Muscle layer of colon (tissue), 2 donors: Measurements from ENCODE around the gene METTL2B.
"Not testable (repeated sequence)": the region's sequence is repeated elsewhere in the genome, so short reads cannot be mapped to it uniquely, and the experiment has no call there.

Source experiments
- H3K27ac ChIP-seq: one replicate; pipeline ENCODE4 v1.7.0; 2013; ENCODE audit warnings: low read depth, mild to moderate bottlenecking, low read length, moderate library complexity
- H3K27me3 ChIP-seq, 2 donors: one replicate each; pipeline ENCODE4 v1.7.0; 2013; ENCODE audit warnings: low read length in 2 of 2, mild to moderate bottlenecking in 2 of 2; ENCODE audit not compliant: insufficient read depth in 2 of 2, control insufficient read depth in 1 of 2
- H3K36me3 ChIP-seq: one replicate; pipeline ENCODE4 v1.7.0; 2013; ENCODE audit warnings: mild to moderate bottlenecking, low read length; ENCODE audit not compliant: insufficient read depth
- H3K4me1 ChIP-seq: one replicate; pipeline ENCODE4 v1.7.0; 2013; ENCODE audit warnings: mild to moderate bottlenecking, low read length; ENCODE audit not compliant: insufficient read depth
- H3K4me3 ChIP-seq, 2 donors: one replicate each; pipeline ENCODE4 v1.7.0; 2013; ENCODE audit warnings: low read length in 2 of 2, low read depth in 1 of 2, mild to moderate bottlenecking in 1 of 2, moderate library complexity in 1 of 2
- H3K9ac ChIP-seq: one replicate; pipeline ENCODE4 v1.7.0; 2013; ENCODE audit warnings: low read length
- H3K9me3 ChIP-seq: one replicate; pipeline ENCODE4 v1.7.0; 2013; ENCODE audit warnings: mild to moderate bottlenecking, low read length
- donor health status: abdominal sarcoma.
- donor health status: Adenocarcinoma of cecum.

Gene METTL2B, protein sequence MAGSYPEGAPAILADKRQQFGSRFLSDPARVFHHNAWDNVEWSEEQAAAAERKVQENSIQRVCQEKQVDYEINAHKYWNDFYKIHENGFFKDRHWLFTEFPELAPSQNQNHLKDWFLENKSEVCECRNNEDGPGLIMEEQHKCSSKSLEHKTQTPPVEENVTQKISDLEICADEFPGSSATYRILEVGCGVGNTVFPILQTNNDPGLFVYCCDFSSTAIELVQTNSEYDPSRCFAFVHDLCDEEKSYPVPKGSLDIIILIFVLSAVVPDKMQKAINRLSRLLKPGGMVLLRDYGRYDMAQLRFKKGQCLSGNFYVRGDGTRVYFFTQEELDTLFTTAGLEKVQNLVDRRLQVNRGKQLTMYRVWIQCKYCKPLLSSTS

DNA sequence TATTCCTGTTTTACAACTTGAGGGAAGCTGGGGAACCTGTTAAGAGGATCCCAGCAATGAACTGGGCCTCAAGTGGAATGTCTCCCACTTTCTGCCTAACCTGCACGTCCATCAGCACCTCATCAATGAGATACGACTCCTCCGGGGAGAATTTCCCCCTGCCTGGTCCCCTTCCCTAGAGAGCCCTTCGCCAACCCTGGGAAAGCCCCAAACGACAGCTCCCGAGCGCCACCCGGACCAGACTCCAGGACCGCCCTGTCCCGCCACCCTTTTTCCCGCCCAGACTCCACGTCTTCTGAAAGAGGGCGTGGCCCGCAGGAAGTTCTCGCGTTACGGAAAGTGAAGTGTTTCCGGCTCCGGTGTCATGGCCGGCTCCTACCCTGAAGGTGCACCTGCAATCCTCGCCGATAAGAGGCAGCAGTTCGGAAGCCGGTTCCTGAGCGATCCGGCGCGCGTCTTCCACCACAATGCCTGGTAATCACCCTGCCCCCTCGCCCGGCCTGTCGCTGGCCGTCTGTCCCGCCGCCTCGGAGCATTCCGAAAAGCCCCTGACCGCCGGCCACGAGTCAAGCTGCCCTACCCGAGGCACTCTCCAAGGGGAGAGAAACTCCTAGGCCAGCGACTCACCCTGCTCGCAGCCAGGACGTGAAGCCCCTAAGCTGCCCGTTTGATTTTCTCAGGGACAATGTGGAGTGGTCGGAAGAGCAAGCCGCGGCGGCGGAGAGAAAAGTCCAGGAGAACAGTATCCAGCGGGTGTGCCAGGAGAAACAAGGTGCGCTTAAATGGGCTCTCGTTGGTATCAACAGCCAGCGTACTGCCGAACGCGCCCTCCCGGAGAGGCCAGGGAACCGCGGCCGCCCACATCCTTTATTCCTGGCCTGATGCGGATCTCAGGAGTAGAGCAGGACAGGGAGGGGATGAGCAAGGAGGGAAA lies at the start of gene METTL2B:
Gene METTL2B, plus strand, starts transcription at position 347 of the 934 bp plus-strand sequence. Its CDS starts 18 bp downstream, at position 365.
- Histone ChIP-seq H3K27ac (peak within 1 kb of the TSS; percentile 61), H3K4me3 (peak within 1 kb of the TSS; percentile 66 to 68), H3K9ac (peak within 1 kb of the TSS; percentile 27)
- not testable (repeated sequence) for H3K9me3 ChIP-seq, H3K4me1 ChIP-seq, H3K36me3 ChIP-seq, H3K27me3 ChIP-seq

DNA sequence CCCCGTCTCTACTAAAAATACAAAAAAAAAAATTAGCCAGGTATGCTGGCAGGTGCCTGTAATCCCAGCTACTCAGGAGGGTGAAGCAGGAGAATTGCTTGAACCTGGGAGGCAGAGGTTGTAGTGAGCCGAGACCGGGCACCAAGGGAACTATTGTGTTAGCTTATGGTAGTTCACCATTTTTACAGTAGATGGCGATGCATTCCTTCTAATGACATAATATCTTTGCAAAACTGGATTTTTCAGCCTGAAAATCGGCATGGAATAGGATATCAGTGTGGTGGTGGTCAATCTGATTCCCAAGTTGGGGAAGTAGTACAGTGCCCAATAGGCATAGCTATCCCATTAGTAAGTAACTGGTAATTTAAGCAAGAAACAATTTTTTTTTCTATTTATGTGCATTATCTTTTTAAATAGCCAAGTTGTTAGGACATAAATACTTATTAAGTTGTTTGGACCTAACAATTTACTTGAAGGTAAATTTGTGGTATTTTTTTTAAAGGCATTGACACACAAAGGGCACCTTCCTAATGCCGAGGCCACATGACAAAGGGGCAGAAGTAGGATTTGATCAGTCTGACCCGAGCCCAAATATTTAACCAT lies 49.2 kb upstream of the METTL2B start:
- H3K27me3 ChIP-seq: no peaks in the 10 kb centered on the region
- no peaks in the 10 kb centered on the region for H3K9me3 ChIP-seq
- no peak overlapping the region for H3K4me3 ChIP-seq
- no peaks in the 10 kb centered on the region for H3K36me3 ChIP-seq
- H3K9ac ChIP-seq: no peak overlapping the region
- H3K27ac ChIP-seq: no peak overlapping the region
- H3K4me1 ChIP-seq: peaks cover 11% of the 10 kb centered on the region

DNA sequence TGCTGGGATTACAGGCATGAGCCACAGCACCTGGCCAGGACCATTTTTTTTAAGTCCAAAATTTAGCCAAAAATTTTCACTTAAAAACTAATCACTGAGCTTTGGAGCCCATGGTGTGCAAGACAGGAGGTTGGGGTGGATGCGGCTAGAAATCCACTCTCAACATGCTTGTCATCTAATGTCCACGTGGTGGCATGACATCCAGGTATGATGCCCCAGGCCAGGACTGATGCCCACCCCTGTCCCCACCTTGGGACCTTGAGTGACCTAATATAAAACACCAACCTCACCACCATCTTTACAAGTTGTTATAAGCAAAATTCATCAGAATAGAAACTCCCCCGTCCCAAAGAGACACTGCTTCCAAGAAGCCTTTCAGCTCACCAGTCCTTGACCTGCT lies 46.3 kb upstream of the METTL2B start:
- no peak overlapping the region for H3K4me3 ChIP-seq
- H3K27me3 ChIP-seq: no peaks in the 10 kb centered on the region
- no peak overlapping the region for H3K9ac ChIP-seq
- H3K4me1 ChIP-seq: peaks cover 4% of the 10 kb centered on the region
- H3K36me3 ChIP-seq: no peaks in the 10 kb centered on the region
- H3K27ac ChIP-seq: no peak overlapping the region
- H3K9me3 ChIP-seq: no peaks in the 10 kb centered on the region

DNA sequence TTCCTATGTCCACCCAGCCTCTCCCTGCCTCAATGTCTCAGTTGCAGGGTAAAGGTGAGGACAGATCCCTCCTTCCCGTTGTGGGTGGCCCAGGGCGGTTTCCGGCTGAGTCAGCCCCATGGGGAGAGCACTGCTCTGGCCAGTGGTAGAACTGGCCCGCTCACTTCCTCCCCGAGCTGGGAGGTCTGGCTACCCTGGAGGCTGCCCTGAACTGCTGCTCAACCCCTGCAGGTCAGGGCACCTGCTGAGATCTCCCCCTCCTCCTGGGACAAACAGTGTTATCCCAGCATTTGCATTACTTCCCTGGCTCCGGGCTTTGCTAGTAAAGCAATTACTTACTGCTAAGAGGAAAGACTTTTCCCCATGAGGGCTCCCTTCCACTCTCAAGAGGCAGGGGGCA lies 45.3 kb upstream of the METTL2B start:
- H3K27ac ChIP-seq: no peak overlapping the region
- no peak overlapping the region for H3K9ac ChIP-seq
- H3K9me3 ChIP-seq: no peaks in the 10 kb centered on the region
- no peaks in the 10 kb centered on the region for H3K36me3 ChIP-seq
- H3K4me3 ChIP-seq: no peak overlapping the region
- H3K4me1 ChIP-seq: peaks cover 3% of the 10 kb centered on the region
- H3K27me3 ChIP-seq: no peaks in the 10 kb centered on the region

DNA sequence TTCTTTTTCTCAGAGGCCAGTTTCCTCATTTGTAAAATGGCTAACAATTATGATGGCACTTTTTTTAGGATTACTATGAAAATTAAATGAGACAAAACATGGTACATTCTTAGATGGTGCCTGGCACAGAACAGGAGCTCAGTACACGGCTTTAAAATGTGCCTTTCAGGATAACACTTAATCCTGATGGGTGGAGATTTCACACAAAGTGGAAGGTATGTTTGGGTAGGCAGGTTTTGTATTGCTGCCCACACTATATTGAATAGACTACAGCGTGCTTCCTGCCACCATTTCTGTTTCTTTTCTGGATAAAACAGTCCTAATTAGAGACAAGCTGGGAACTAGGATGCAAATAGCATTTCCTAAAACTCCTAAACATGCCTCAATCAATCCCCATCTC lies 44.8 kb upstream of the METTL2B start:
- H3K27me3 ChIP-seq: no peaks in the 10 kb centered on the region
- no peak overlapping the region for H3K9ac ChIP-seq
- H3K9me3 ChIP-seq: no peaks in the 10 kb centered on the region
- no peak overlapping the region for H3K4me3 ChIP-seq
- no peak overlapping the region for H3K27ac ChIP-seq
- H3K36me3 ChIP-seq: no peaks in the 10 kb centered on the region
- peaks cover 3% of the 10 kb centered on the region for H3K4me1 ChIP-seq

DNA sequence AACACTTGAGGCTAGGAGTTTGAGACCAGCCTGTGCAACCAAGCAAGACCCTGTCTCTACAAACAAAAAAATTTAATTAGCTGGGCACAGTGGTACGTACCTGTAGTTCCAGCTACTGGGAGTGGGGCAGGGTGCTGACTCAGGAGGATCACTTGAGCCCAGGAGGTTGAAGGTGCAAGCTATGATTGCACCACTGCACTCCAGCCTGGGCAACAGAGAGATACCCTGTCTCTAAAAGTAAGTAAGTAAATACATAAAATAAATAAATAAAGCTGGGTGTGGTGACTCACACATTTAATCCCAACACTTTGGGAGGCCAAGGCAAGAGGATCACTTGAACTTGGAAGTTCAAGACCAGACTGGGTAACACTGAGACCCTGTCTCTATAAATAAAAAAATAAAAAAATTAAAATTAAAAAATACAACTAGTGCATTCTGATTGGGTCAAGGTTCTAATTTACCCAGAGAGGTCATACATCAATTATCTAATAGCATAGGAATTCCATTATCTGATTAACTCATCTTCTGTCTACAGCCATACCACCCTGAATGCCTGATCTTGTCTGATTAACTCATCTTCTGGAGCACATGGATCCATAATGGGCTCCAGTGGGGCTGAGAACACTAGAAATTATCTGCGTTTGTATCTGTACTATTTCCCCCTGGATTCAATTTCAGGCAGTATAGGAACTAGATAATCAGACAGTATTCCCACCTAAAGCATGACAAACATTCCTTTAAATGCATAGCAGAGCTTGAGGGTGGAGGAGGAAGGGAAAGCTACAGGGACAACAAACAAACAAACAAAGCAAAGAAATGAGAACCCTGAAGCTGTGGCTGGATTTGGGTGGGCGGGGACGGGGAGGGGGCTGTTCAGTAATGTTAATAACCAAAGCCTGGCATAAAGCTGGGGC lies 41.9 kb upstream of the METTL2B start:
- no peaks in the 10 kb centered on the region for H3K36me3 ChIP-seq

DNA sequence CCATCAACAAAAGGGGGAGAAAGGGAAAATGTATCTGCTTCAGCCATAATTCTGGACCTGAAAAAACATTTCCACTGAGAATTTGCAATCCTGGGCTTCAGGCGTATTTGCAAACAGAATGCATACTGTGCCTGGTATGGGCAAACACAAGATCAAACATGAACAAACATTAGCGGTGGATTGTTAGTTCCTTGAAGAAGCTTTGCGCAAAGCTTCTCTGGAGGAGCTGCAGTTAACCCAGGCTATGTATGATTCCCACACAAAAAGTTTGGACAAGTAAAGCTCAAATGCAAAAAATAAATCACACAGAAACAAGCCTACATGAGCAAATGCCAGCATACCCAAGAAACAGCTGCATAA lies 41.2 kb upstream of the METTL2B start:
- Histone ChIP-seq H3K27me3 (no peaks in the 10 kb centered on the region), H3K9me3 (no peaks in the 10 kb centered on the region), H3K36me3 (no peaks in the 10 kb centered on the region), H3K4me1 (no peaks in the 10 kb centered on the region), H3K4me3 (no peak overlapping the region), H3K9ac (no peak overlapping the region), H3K27ac (no peak overlapping the region)

More for the DNA sequence above, 41.9 kb upstream of the METTL2B start:
- H3K4me1 ChIP-seq: no peaks in the 10 kb centered on the region
- no peak overlapping the region for H3K4me3 ChIP-seq
- no peak overlapping the region for H3K27ac ChIP-seq
- no peak overlapping the region for H3K9ac ChIP-seq
- H3K27me3 ChIP-seq: no peaks in the 10 kb centered on the region
- H3K9me3 ChIP-seq: no peaks in the 10 kb centered on the region

DNA sequence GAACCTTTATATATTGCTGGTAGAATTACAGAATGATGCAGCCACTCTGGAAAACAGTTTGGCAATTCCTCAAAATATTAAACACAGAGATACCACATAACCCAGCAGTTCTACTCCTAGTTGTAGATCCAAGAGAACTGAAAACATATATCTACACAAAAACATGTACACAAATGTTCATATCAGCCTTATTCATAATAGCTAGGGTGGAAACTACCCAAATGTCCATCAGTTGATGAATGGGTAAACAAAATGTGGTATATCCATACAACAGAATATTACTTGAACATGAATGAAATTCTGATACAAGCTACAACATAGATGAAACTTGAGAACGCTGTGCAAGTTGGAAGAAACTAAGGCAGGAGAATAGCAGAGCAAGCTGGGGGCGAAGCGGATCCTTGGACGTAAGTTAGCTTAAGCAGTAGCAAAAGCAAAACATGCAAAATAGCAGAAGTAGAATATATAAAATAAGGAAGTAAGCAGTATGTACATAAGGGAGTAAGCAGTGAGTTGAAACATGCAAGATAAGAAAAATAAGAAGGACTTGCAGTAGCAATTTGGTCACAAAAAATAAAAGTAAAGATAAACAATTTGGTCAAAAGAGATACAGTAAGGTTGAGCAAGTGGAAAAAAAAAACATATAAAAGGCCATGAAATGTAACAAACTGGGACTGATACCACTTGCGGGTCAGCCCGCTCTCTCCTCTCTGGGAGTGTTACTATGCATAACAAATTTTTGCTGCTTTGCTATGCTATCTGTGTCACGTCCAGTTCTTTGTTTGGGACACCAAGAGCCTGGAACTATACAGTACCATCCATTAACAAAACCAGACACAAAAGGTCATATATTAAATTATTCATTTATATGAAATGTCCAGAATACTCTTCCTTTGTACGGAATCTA lies 38.9 kb upstream of the METTL2B start:
- H3K27me3 ChIP-seq: no peaks in the 10 kb centered on the region
- H3K27ac ChIP-seq: no peak overlapping the region

DNA sequence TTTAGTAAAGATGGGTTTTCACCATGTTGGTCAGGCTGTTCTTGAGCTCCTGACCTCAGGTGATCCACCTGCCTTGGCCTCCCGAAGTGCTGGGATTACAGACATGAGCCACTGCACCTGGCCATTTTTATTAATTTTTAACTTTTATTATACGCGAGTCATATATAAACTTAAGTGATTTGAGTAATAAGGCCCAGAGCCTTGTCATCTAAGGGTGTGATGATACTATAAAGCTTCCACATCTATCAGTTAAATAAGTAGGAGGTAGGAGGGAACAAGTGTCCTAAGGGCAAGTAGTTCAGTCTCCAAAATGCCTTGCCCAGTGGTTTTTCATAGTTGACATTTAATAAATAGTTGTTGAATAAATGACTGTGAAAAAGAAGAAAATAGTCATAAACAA lies 34.2 kb upstream of the METTL2B start:
- Histone ChIP-seq H3K4me1 (no peaks in the 10 kb centered on the region), H3K27me3 (no peaks in the 10 kb centered on the region), H3K9ac (no peak overlapping the region), H3K4me3 (no peak overlapping the region), H3K36me3 (no peaks in the 10 kb centered on the region), H3K27ac (no peak overlapping the region), H3K9me3 (no peaks in the 10 kb centered on the region)

More for the DNA sequence above, 38.9 kb upstream of the METTL2B start:
- no peaks in the 10 kb centered on the region for H3K36me3 ChIP-seq
- H3K9me3 ChIP-seq: no peaks in the 10 kb centered on the region
- no peak overlapping the region for H3K4me3 ChIP-seq
- no peak overlapping the region for H3K9ac ChIP-seq
- no peaks in the 10 kb centered on the region for H3K4me1 ChIP-seq
